Smooth muscle cell (in vitro differentiated cells): ENCODE results near the gene PIN1. TPM values are rescaled to one million over a fixed set of nuclear protein-coding genes. Genes with fewer than 3 reads are reported as not detected.
"Not testable (repeated sequence)": the region's sequence is repeated elsewhere in the genome, so short reads cannot be mapped to it uniquely, and the experiment has no call there.

Experiments
- DNase-seq: peaks from one replicate; lab custom pipeline; 2025; ENCODE audit not compliant: unreplicated experiment; lab: John Stamatoyannopoulos, UW
- H2AFZ ChIP-seq: fragments of 200-600 bp; sonication (generic); 2 replicates; pipeline ENCODE4 v1.6.0; 2016; ENCODE audit warnings: antibody characterized with exemption, low read depth, mild to moderate bottlenecking
- H3F3A ChIP-seq: fragments of 200-600 bp; sonication (generic); 2 replicates; pipeline ENCODE4 v1.6.0; 2017; ENCODE audit warnings: antibody characterized with exemption, low read depth
- H3K27ac ChIP-seq: fragments of 200-600 bp; sonication (generic); 2 replicates; pipeline ENCODE4 v1.5.1; 2016; ENCODE audit warnings: low read depth, mild to moderate bottlenecking
- H3K27me3 ChIP-seq: fragments of 200-600 bp; sonication (generic); 2 replicates; pipeline ENCODE4 v1.6.1; 2016; ENCODE audit warnings: low read depth, mild to moderate bottlenecking
- H3K36me3 ChIP-seq: fragments of 200-600 bp; sonication (generic); 2 replicates; pipeline ENCODE4 v1.5.1; 2016; ENCODE audit warnings: low read depth
- H3K4me1 ChIP-seq: fragments of 200-600 bp; sonication (generic); 2 replicates; pipeline ENCODE4 v1.5.1; 2016; ENCODE audit warnings: low read depth
- H3K4me2 ChIP-seq: fragments of 200-600 bp; sonication (generic); 2 replicates; pipeline ENCODE4 v1.6.0; 2016; ENCODE audit warnings: mild to moderate bottlenecking
- H3K4me3 ChIP-seq: fragments of 200-600 bp; sonication (generic); 2 replicates; pipeline ENCODE4 v1.5.1; 2016; ENCODE audit warnings: mild to moderate bottlenecking
- H3K79me2 ChIP-seq: fragments of 200-600 bp; sonication (generic); 2 replicates; pipeline ENCODE4 v1.6.0; 2016; ENCODE audit warnings: low read depth, mild to moderate bottlenecking
- H3K9ac ChIP-seq: fragments of 200-600 bp; sonication (generic); 2 replicates; pipeline ENCODE4 v1.6.0; 2016; ENCODE audit warnings: low read depth
- H3K9me3 ChIP-seq: fragments of 200-600 bp; sonication (generic); replicated peaks from 2 replicates; pipeline ENCODE4 v1.5.1; 2016; ENCODE audit warnings: low read depth
- H4K20me1 ChIP-seq: fragments of 200-600 bp; sonication (generic); 2 replicates; pipeline ENCODE4 v1.6.0; 2016; ENCODE audit warnings: low read depth
- WGBS: methylation state at CpG from one replicate; pipeline ENCODE4 v1.1.7; 2016; ENCODE audit warnings: low lambda C conversion rate; 5-methylcytosine and 5-hydroxymethylcytosine counted together
- polyA plus RNA-seq: library from polyadenylated mRNA; unstranded; fragments of >200 nt; fragmentation: Nextera tagmentation; extraction: Ambion mirVana; gene quantifications from 2 replicates; pipeline ENCODE4 v1.2.1, GENCODE V29; 2016
- total RNA-seq: library from RNA; depleted of rRNA; stranded (reverse); fragments of >200 nt; gene quantifications from 2 replicates; pipeline ENCODE4 v1.2.3, GENCODE V29; 2014
- TF ChIP-seq, protein P1 (sequence below): fragments of 200-600 bp; sonication (generic); IDR thresholded peaks from 2 replicates; pipeline ENCODE4 v1.5.1; 2017; ENCODE audit warnings: borderline replicate concordance, mild to moderate bottlenecking, antibody characterized with exemption; ENCODE audit not compliant: insufficient read depth, poor library complexity, severe bottlenecking

The PIN1 gene
- total and polyA plus RNA-seq, 2 experiments from 2014 or later, result 68.0 to 127 TPM

GRCh38 chr19:9786819-9787218 lies 48.3 kb upstream of the PIN1 start:
- H3K4me2 ChIP-seq, result no peak overlapping the region
- H3K9ac ChIP-seq, result no peak overlapping the region
- H3K27ac ChIP-seq, result no peak overlapping the region
- TF ChIP-seq, protein P1, sequence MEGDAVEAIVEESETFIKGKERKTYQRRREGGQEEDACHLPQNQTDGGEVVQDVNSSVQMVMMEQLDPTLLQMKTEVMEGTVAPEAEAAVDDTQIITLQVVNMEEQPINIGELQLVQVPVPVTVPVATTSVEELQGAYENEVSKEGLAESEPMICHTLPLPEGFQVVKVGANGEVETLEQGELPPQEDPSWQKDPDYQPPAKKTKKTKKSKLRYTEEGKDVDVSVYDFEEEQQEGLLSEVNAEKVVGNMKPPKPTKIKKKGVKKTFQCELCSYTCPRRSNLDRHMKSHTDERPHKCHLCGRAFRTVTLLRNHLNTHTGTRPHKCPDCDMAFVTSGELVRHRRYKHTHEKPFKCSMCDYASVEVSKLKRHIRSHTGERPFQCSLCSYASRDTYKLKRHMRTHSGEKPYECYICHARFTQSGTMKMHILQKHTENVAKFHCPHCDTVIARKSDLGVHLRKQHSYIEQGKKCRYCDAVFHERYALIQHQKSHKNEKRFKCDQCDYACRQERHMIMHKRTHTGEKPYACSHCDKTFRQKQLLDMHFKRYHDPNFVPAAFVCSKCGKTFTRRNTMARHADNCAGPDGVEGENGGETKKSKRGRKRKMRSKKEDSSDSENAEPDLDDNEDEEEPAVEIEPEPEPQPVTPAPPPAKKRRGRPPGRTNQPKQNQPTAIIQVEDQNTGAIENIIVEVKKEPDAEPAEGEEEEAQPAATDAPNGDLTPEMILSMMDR, result no peak
- no peaks in the 10 kb centered on the region for H3K27me3 ChIP-seq
- DNase-seq, result no peak
- no peaks in the 10 kb centered on the region for H4K20me1 ChIP-seq
- no peaks in the 10 kb centered on the region for H3K9me3 ChIP-seq
- 96% methylated on average over 8 of the region's 8 CpGs for WGBS
- H3K4me3 ChIP-seq, result no peak overlapping the region
- peaks cover 57% of the 10 kb centered on the region for H3F3A ChIP-seq
- H2AFZ ChIP-seq, result no peak overlapping the region
- H3K79me2 ChIP-seq, result peaks cover 18% of the 10 kb centered on the region
- H3K4me1 ChIP-seq, result peaks cover 30% of the 10 kb centered on the region
- H3K36me3 ChIP-seq, result no peaks in the 10 kb centered on the region

DNA sequence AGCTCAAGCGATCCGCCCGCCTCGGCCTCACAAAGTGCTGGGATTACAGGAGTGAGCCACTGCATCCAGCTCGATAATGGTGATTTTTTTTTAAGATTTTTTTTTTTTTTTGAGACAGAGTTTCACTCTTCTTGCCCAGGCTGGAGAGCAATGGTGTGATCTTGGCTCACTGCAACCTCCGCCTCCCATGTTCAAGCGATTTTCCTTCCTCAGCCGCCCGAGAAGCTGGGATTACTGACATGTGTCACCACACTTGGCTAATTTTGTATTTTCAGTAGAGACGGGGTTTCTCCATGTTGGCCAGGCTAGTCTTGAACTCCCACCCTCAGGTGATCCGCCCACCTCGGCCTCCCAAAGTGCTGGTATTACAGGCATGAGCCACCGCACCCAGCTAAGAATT lies 46.5 kb upstream of the PIN1 start:
- DNase-seq, H3K4me3 ChIP-seq, H4K20me1 ChIP-seq, H3K79me2 ChIP-seq, H3K9ac ChIP-seq, H3K27me3 ChIP-seq, H3K4me2 ChIP-seq, H3K36me3 ChIP-seq, H2AFZ ChIP-seq, H3K9me3 ChIP-seq: not testable (repeated sequence)
- Histone ChIP-seq H3K27ac (peak overlapping the region; percentile 77), H3F3A (peaks cover 55% of the 10 kb centered on the region), H3K4me1 (peaks cover 29% of the 10 kb centered on the region)
- WGBS, result 93% methylated on average over 13 of the region's 13 CpGs

- peak overlapping the region; percentile 77 for H3K27ac ChIP-seq
- H2AFZ ChIP-seq, result no peak overlapping the region
- no peak for DNase-seq
Measured at GRCh38 chr19:9789066-9789465, 46.1 kb upstream of the PIN1 start.

DNA sequence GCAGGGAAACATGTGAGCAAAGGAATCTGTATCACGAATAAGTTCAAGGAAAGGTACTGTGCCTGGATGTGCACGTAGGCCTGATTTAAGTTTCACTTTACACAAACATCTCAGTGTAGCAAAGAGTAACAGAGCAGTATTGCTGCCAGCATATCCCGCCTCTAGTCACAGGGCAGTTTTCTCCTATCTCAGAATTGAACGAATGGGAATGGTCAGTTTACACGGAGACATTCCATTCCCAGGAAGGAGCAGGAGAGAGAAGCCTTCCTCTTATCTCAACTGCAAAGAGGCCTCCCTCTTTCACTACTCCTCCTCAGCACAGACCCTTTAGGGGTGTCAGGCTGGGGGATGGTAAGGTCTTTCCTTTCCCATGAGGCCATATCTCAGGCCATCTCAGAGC lies 45.5 kb upstream of the PIN1 start:
- not testable (repeated sequence) for H3K79me2 ChIP-seq, H3K36me3 ChIP-seq, DNase-seq, H3K9ac ChIP-seq, H3K27me3 ChIP-seq, H4K20me1 ChIP-seq, H3K9me3 ChIP-seq
- Histone ChIP-seq H2AFZ (peak overlapping the region; percentile 45), H3F3A (peaks cover 45% of the 10 kb centered on the region), H3K4me2 (peak overlapping the region; percentile 17), H3K4me1 (peaks cover 19% of the 10 kb centered on the region), H3K4me3 (peak overlapping the region; percentile 30), H3K27ac (peak overlapping the region; percentile 77)
- WGBS, result 45% methylated on average over 5 of the region's 5 CpGs

More at GRCh38 chr19:9789066-9789465, 46.1 kb upstream of the PIN1 start:
- H4K20me1 ChIP-seq, result no peaks in the 10 kb centered on the region
- no peaks in the 10 kb centered on the region for H3K27me3 ChIP-seq
- H3K9ac ChIP-seq, result no peak overlapping the region
- H3K36me3 ChIP-seq, result no peaks in the 10 kb centered on the region
- H3F3A ChIP-seq, result peaks cover 50% of the 10 kb centered on the region
- H3K4me3 ChIP-seq, result peak overlapping the region; percentile 30
- no peaks in the 10 kb centered on the region for H3K79me2 ChIP-seq
- peak overlapping the region; percentile 17 for H3K4me2 ChIP-seq
- H3K9me3 ChIP-seq, result no peaks in the 10 kb centered on the region
- TF ChIP-seq, protein P1, result no peak
- H3K4me1 ChIP-seq, result peaks cover 24% of the 10 kb centered on the region
- WGBS, result 80% methylated on average over 11 of the region's 11 CpGs

GRCh38 chr19:9791073-9791367 lies 44.1 kb upstream of the PIN1 start:
- H3K4me2 ChIP-seq, result peak overlapping the region; percentile 68
- not testable (repeated sequence) for H3K9me3 ChIP-seq, H4K20me1 ChIP-seq, DNase-seq, H3K79me2 ChIP-seq, H3K36me3 ChIP-seq, H2AFZ ChIP-seq, H3K27me3 ChIP-seq
- WGBS, result 42% methylated on average over 6 of the region's 6 CpGs
- peak overlapping the region; percentile 43 for H3K4me3 ChIP-seq
- H3K4me1 ChIP-seq, result peaks cover 13% of the 10 kb centered on the region
- H3F3A ChIP-seq, result peaks cover 38% of the 10 kb centered on the region
- peak overlapping the region; percentile 24 for H3K9ac ChIP-seq
- peak overlapping the region; percentile 77 for H3K27ac ChIP-seq
